ENCODE measurements around the gene C1orf167.

C1orf167 gene

GRCh38 chr1:11778336-11778735 lies 16.3 kb downstream of the C1orf167 start:
- TF ChIP-seq CTCF (IDR thresholded peaks at IDR 0.05; ENCODE audit: low read depth, low read length, missing control alignments) = no peak
- H3K4me3 ChIP-seq (replicated peaks; ENCODE audit: low read depth, low read length) = no peak overlapping the region
- no peak for DNase-seq (ENCODE audit: extremely low read depth, low read depth)

GRCh38 chr1:11778844-11779623 lies 17.0 kb downstream of the C1orf167 start:
- no peak for TF ChIP-seq CTCF (IDR thresholded peaks at IDR 0.05; ENCODE audit: low read depth, low read length, missing control alignments)
- no peak overlapping the region for H3K4me3 ChIP-seq (replicated peaks; ENCODE audit: low read depth, low read length)
- no peak for DNase-seq (ENCODE audit: extremely low read depth, low read depth)

GRCh38 chr1:11779715-11780379 lies 17.9 kb downstream of the C1orf167 start:
- TF ChIP-seq CTCF (IDR thresholded peaks at IDR 0.05; ENCODE audit: low read depth, low read length, missing control alignments) = no peak

GRCh38 chr1:11780380-11781147 lies 18.6 kb downstream of the C1orf167 start:
- DNase-seq (ENCODE audit: extremely low read depth, low read depth) = no peak
- TF ChIP-seq CTCF (IDR thresholded peaks at IDR 0.05; ENCODE audit: low read depth, low read length, missing control alignments) = no peak
- H3K4me3 ChIP-seq (replicated peaks; ENCODE audit: low read depth, low read length) = no peak overlapping the region

More at GRCh38 chr1:11779715-11780379, 17.9 kb downstream of the C1orf167 start:
- H3K4me3 ChIP-seq (replicated peaks; ENCODE audit: low read depth, low read length) = no peak overlapping the region
- no peak for DNase-seq (ENCODE audit: extremely low read depth, low read depth)

GRCh38 chr1:11781297-11781696 lies 19.3 kb downstream of the C1orf167 start:
- DNase-seq (ENCODE audit: extremely low read depth, low read depth) = no peak
- no peak for TF ChIP-seq CTCF (IDR thresholded peaks at IDR 0.05; ENCODE audit: low read depth, low read length, missing control alignments)
- no peak overlapping the region for H3K4me3 ChIP-seq (replicated peaks; ENCODE audit: low read depth, low read length)

- no peak for DNase-seq (ENCODE audit: extremely low read depth, low read depth)
- H3K4me3 ChIP-seq (replicated peaks; ENCODE audit: low read depth, low read length) = no peak overlapping the region
- TF ChIP-seq CTCF (IDR thresholded peaks at IDR 0.05; ENCODE audit: low read depth, low read length, missing control alignments) = no peak
These were observed 20.2 kb downstream of the C1orf167 start for GRCh38 chr1:11782127-11782708.
